ENCODE results near the gene EML3.

EML3 gene

GRCh38 chr11:62645946-62646824 lies 33.6 kb upstream of the EML3 start, which contains the start of gene GANAB:
Gene GANAB, minus strand, starts transcription at chr11:62646613. Its CDS starts 14 bp downstream, at chr11:62646599.
- no peaks in the 10 kb centered on the region for H3K27me3 ChIP-seq (ENCODE audit: control insufficient read depth in 1 of 2, insufficient read depth in 1 of 2, low read length in 2 of 2)
- peak within 1 kb of the TSS; percentile 51 for H3K4me2 ChIP-seq (ENCODE audit: low read length, poor library complexity, severe bottlenecking)
- peak within 1 kb of the TSS; percentile 71 to 95 for H3K4me3 ChIP-seq (ENCODE audit: insufficient read depth in 1 of 2, low read depth in 1 of 2, low read length in 2 of 2)
- H2BK120ac ChIP-seq (ENCODE audit: low read depth, low read length), result peak within 1 kb of the TSS; percentile 82
- peak within 1 kb of the TSS; percentile 96 for H2BK5ac ChIP-seq (ENCODE audit: low read depth, low read length, poor library complexity, severe bottlenecking)
- H3K36me3 ChIP-seq (ENCODE audit: control insufficient read depth in 1 of 2, insufficient read depth in 2 of 2, low read depth in 1 of 2, low read length in 2 of 2), result peaks cover 45 to 50% of the 10 kb centered on the region in 2 experiments
- H4K91ac ChIP-seq (ENCODE audit: low read length), result peak within 1 kb of the TSS; percentile 93
- peak within 1 kb of the TSS; percentile 35 to 92 for H3K4ac ChIP-seq (ENCODE audit: low read depth in 1 of 2, low read length in 2 of 2)
- H2BK12ac ChIP-seq (ENCODE audit: low read length in 2 of 2), result peak within 1 kb of the TSS in 1 of 2 experiments; percentile 71
- H4K8ac ChIP-seq (ENCODE audit: low read length), result peak within 1 kb of the TSS; percentile 94
- DNase-seq, result peak; percentile 98
- peaks cover 14% of the 10 kb centered on the region for H3K4me1 ChIP-seq (ENCODE audit: control insufficient read depth, insufficient read depth, low read depth, low read length)
- peak within 1 kb of the TSS; percentile 22 to 89 for H3K18ac ChIP-seq (ENCODE audit: low read depth in 1 of 2, low read length in 2 of 2)
- H2AFZ ChIP-seq (ENCODE audit: low read depth, low read length), result no peak within 1 kb of the TSS
- H3K23ac ChIP-seq (ENCODE audit: low read length in 2 of 2), result no peak within 1 kb of the TSS
- H3K9ac ChIP-seq (ENCODE audit: low read length), result peak within 1 kb of the TSS; percentile 99
- peak within 1 kb of the TSS; percentile 89 for H2AK5ac ChIP-seq (ENCODE audit: low read length, severe bottlenecking)
- H3K79me1 ChIP-seq (replicated peaks; ENCODE audit: low read length, poor library complexity, severe bottlenecking), result peaks cover 21% of the 10 kb centered on the region
- H2BK15ac ChIP-seq (ENCODE audit: low read depth, poor library complexity, severe bottlenecking), result peak within 1 kb of the TSS; percentile 76
- H3K9me3 ChIP-seq (ENCODE audit: control insufficient read depth, low read length), result no peaks in the 10 kb centered on the region
- 1% methylated on average over 67 of the region's 73 CpGs for WGBS
- H3K14ac ChIP-seq (ENCODE audit: low read length in 2 of 2), result peak within 1 kb of the TSS; percentile 19 to 45
- H3K27ac ChIP-seq (ENCODE audit: low read length, poor library complexity, severe bottlenecking), result peak within 1 kb of the TSS; percentile 95

- Histone ChIP-seq H2BK5ac (ENCODE audit: low read depth, low read length, poor library complexity, severe bottlenecking) (no peak overlapping the region), H3K9ac (ENCODE audit: low read length) (peak overlapping the region; percentile 99), H3K4ac (ENCODE audit: low read depth in 1 of 2, low read length in 2 of 2) (peak overlapping the region; percentile 35 to 92), H3K9me3 (ENCODE audit: control insufficient read depth, low read length) (no peaks in the 10 kb centered on the region), H2BK120ac (ENCODE audit: low read depth, low read length) (no peak overlapping the region), H3K4me1 (ENCODE audit: control insufficient read depth, insufficient read depth, low read depth, low read length) (peaks cover 12% of the 10 kb centered on the region), H2AFZ (ENCODE audit: low read depth, low read length) (no peak overlapping the region), H3K27ac (ENCODE audit: low read length, poor library complexity, severe bottlenecking) (peak overlapping the region; percentile 40), H3K18ac (ENCODE audit: low read depth in 1 of 2, low read length in 2 of 2) (peak overlapping the region in 1 of 2 experiments; percentile 22), H3K23ac (ENCODE audit: low read length in 2 of 2) (no peak overlapping the region), H2BK15ac (ENCODE audit: low read depth, poor library complexity, severe bottlenecking) (no peak overlapping the region), H2AK5ac (ENCODE audit: low read length, severe bottlenecking) (peak overlapping the region; percentile 6), H3K79me1 (replicated peaks; ENCODE audit: low read length, poor library complexity, severe bottlenecking) (peaks cover 18% of the 10 kb centered on the region), H4K8ac (ENCODE audit: low read length) (no peak overlapping the region), H3K36me3 (ENCODE audit: control insufficient read depth in 1 of 2, insufficient read depth in 2 of 2, low read depth in 1 of 2, low read length in 2 of 2) (peaks cover 45 to 54% of the 10 kb centered on the region in 2 experiments), H2BK12ac (ENCODE audit: low read length in 2 of 2) (no peak overlapping the region), H3K4me3 (ENCODE audit: insufficient read depth in 1 of 2, low read depth in 1 of 2, low read length in 2 of 2) (peak overlapping the region; percentile 71 to 95), H3K4me2 (ENCODE audit: low read length, poor library complexity, severe bottlenecking) (peak overlapping the region; percentile 51), H3K27me3 (ENCODE audit: control insufficient read depth in 1 of 2, insufficient read depth in 1 of 2, low read length in 2 of 2) (no peaks in the 10 kb centered on the region), H3K14ac (ENCODE audit: low read length in 2 of 2) (no peak overlapping the region), H4K91ac (ENCODE audit: low read length) (no peak overlapping the region)
- no peak for DNase-seq
- 27% methylated on average over 11 of the region's 11 CpGs for WGBS
Measured at GRCh38 chr11:62645671-62645945, 33.0 kb upstream of the EML3 start.

GRCh38 chr11:62644220-62644619 lies 31.6 kb upstream of the EML3 start:
- Histone ChIP-seq H3K4me3 (ENCODE audit: insufficient read depth in 1 of 2, low read depth in 1 of 2, low read length in 2 of 2) (no peak overlapping the region), H2BK5ac (ENCODE audit: low read depth, low read length, poor library complexity, severe bottlenecking) (no peak overlapping the region), H4K91ac (ENCODE audit: low read length) (no peak overlapping the region), H2AFZ (ENCODE audit: low read depth, low read length) (no peak overlapping the region), H3K27me3 (ENCODE audit: control insufficient read depth in 1 of 2, insufficient read depth in 1 of 2, low read length in 2 of 2) (no peaks in the 10 kb centered on the region), H3K18ac (ENCODE audit: low read depth in 1 of 2, low read length in 2 of 2) (no peak overlapping the region), H2BK120ac (ENCODE audit: low read depth, low read length) (no peak overlapping the region), H2AK5ac (ENCODE audit: low read length, severe bottlenecking) (no peak overlapping the region), H3K4ac (ENCODE audit: low read depth in 1 of 2, low read length in 2 of 2) (no peak overlapping the region), H2BK15ac (ENCODE audit: low read depth, poor library complexity, severe bottlenecking) (no peak overlapping the region), H3K4me1 (ENCODE audit: control insufficient read depth, insufficient read depth, low read depth, low read length) (peaks cover 10% of the 10 kb centered on the region), H3K36me3 (ENCODE audit: control insufficient read depth in 1 of 2, insufficient read depth in 2 of 2, low read depth in 1 of 2, low read length in 2 of 2) (peaks cover 41 to 53% of the 10 kb centered on the region in 2 experiments), H3K9ac (ENCODE audit: low read length) (peak overlapping the region; percentile 99), H3K4me2 (ENCODE audit: low read length, poor library complexity, severe bottlenecking) (no peak overlapping the region), H3K27ac (ENCODE audit: low read length, poor library complexity, severe bottlenecking) (no peak overlapping the region), H2BK12ac (ENCODE audit: low read length in 2 of 2) (no peak overlapping the region), H3K23ac (ENCODE audit: low read length in 2 of 2) (no peak overlapping the region), H3K9me3 (ENCODE audit: control insufficient read depth, low read length) (no peaks in the 10 kb centered on the region), H3K79me1 (replicated peaks; ENCODE audit: low read length, poor library complexity, severe bottlenecking) (peaks cover 19% of the 10 kb centered on the region), H3K14ac (ENCODE audit: low read length in 2 of 2) (no peak overlapping the region), H4K8ac (ENCODE audit: low read length) (no peak overlapping the region)
- DNase-seq, result no peak
- WGBS, result 83% methylated on average over 8 of the region's 8 CpGs

- no peak overlapping the region for H3K9ac ChIP-seq (ENCODE audit: low read length)
- no peak overlapping the region for H2BK120ac ChIP-seq (ENCODE audit: low read depth, low read length)
- no peak overlapping the region for H3K4me2 ChIP-seq (ENCODE audit: low read length, poor library complexity, severe bottlenecking)
- no peaks in the 10 kb centered on the region for H3K27me3 ChIP-seq (ENCODE audit: control insufficient read depth in 1 of 2, insufficient read depth in 1 of 2, low read length in 2 of 2)
- no peak overlapping the region for H2AFZ ChIP-seq (ENCODE audit: low read depth, low read length)
- no peak overlapping the region for H3K14ac ChIP-seq (ENCODE audit: low read length in 2 of 2)
- H3K4me1 ChIP-seq (ENCODE audit: control insufficient read depth, insufficient read depth, low read depth, low read length), result no peaks in the 10 kb centered on the region
- H3K4ac ChIP-seq (ENCODE audit: low read depth in 1 of 2, low read length in 2 of 2), result no peak overlapping the region
- WGBS, result 97% methylated on average over 6 of the region's 6 CpGs
- no peak overlapping the region for H2BK12ac ChIP-seq (ENCODE audit: low read length in 2 of 2)
- no peak overlapping the region for H2BK15ac ChIP-seq (ENCODE audit: low read depth, poor library complexity, severe bottlenecking)
- H3K9me3 ChIP-seq (ENCODE audit: control insufficient read depth, low read length), result no peaks in the 10 kb centered on the region
- H3K4me3 ChIP-seq (ENCODE audit: insufficient read depth in 1 of 2, low read depth in 1 of 2, low read length in 2 of 2), result no peak overlapping the region
- no peak overlapping the region for H3K27ac ChIP-seq (ENCODE audit: low read length, poor library complexity, severe bottlenecking)
- no peak for DNase-seq
- no peak overlapping the region for H4K91ac ChIP-seq (ENCODE audit: low read length)
- no peak overlapping the region for H4K8ac ChIP-seq (ENCODE audit: low read length)
- H3K36me3 ChIP-seq (ENCODE audit: control insufficient read depth in 1 of 2, insufficient read depth in 2 of 2, low read depth in 1 of 2, low read length in 2 of 2), result peaks cover 77 to 98% of the 10 kb centered on the region in 2 experiments
- H2BK5ac ChIP-seq (ENCODE audit: low read depth, low read length, poor library complexity, severe bottlenecking), result no peak overlapping the region
- H3K79me1 ChIP-seq (replicated peaks; ENCODE audit: low read length, poor library complexity, severe bottlenecking), result peaks cover 45% of the 10 kb centered on the region
- no peak overlapping the region for H2AK5ac ChIP-seq (ENCODE audit: low read length, severe bottlenecking)
- H3K23ac ChIP-seq (ENCODE audit: low read length in 2 of 2), result no peak overlapping the region
- H3K18ac ChIP-seq (ENCODE audit: low read depth in 1 of 2, low read length in 2 of 2), result no peak overlapping the region
Measured at GRCh38 chr11:62632492-62632891, 19.9 kb upstream of the EML3 start.

Measured in mesenchymal stem cell (in vitro differentiated cells and primary cell).